ENCODE results near the gene ZNF346. TPM values are rescaled to one million over a fixed set of nuclear protein-coding genes. Genes with fewer than 3 reads are reported as not detected.

The ZNF346 gene
- total RNA-seq, 4 donors from 2014 or later: 8.4 to 21.6 (median 16.3) TPM

DNA sequence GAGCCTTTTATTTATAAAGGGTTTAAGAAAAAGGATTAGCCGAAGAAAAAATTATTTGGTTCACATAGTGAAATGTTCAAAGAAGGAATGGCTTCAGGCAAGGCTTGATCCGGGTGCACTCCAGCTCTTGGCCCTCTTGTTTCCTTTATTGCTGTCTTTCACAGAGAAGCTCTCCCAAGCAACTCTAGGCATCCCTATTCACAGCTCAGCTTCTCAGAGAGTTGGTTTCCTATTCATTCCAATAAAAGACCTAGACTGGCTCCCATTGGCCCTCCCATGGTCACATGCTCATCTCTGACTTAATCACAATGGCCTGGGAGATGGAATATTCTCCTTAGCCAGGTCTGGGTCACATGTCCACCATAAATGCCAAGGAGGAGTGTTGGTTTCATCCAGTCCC lies 54.8 kb downstream of the ZNF346 start:
- no peak for TF ChIP-seq POLR2A (IDR thresholded peaks at IDR 0.05)
- TF ChIP-seq, protein P1, sequence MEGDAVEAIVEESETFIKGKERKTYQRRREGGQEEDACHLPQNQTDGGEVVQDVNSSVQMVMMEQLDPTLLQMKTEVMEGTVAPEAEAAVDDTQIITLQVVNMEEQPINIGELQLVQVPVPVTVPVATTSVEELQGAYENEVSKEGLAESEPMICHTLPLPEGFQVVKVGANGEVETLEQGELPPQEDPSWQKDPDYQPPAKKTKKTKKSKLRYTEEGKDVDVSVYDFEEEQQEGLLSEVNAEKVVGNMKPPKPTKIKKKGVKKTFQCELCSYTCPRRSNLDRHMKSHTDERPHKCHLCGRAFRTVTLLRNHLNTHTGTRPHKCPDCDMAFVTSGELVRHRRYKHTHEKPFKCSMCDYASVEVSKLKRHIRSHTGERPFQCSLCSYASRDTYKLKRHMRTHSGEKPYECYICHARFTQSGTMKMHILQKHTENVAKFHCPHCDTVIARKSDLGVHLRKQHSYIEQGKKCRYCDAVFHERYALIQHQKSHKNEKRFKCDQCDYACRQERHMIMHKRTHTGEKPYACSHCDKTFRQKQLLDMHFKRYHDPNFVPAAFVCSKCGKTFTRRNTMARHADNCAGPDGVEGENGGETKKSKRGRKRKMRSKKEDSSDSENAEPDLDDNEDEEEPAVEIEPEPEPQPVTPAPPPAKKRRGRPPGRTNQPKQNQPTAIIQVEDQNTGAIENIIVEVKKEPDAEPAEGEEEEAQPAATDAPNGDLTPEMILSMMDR (IDR thresholded peaks at IDR 0.05): no peak
- WGBS, 2 donors: 90 to 94% methylated on average over 2 of the region's 2 CpGs
- H3K4me3 ChIP-seq (ENCODE audit: low read depth, poor library complexity, severe bottlenecking): no peak overlapping the region
- no peak for DNase-seq (ENCODE audit: low spot score in 2 of 2)
- intact Hi-C loops (cut with DNase I; ENCODE audit: low total_unique reads): no loop called here

DNA sequence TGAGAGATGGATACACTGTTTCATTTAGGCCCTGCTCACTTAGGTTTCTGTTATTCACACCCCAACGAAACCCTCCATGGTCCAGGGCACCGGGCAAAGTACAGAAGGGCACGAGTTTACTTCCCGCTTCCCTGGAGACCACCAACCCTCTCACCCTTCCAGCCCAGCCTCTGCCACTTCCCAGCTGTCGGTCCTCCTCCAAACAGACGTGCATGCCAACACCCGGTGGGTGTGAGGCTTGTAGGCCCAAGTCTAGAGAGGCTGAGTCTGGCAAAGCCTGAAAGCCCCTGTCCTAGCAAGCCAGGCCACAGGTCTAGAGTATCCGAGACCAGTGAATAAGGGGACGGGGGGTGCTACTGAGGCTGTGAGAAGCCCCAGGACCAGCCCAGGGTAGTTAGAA lies 57.1 kb downstream of the ZNF346 start:
- intact Hi-C loops (cut with DNase I; ENCODE audit: low total_unique reads): no loop called here
- WGBS, 2 donors: 76 to 81% methylated on average over 9 of the region's 9 CpGs
- TF ChIP-seq POLR2A (IDR thresholded peaks at IDR 0.05): no peak
- TF ChIP-seq, protein P1 (IDR thresholded peaks at IDR 0.05): no peak
- no peak for DNase-seq (ENCODE audit: low spot score in 2 of 2)
- no peak overlapping the region for H3K4me3 ChIP-seq (ENCODE audit: low read depth, poor library complexity, severe bottlenecking)

- 83 to 89% methylated on average over 5 of the region's 5 CpGs for WGBS, 2 donors
- no peak for DNase-seq (ENCODE audit: low spot score in 2 of 2)
- intact Hi-C loops (cut with DNase I; ENCODE audit: low total_unique reads): no loop called here
- TF ChIP-seq POLR2A (IDR thresholded peaks at IDR 0.05): no peak
- TF ChIP-seq, protein P1 (IDR thresholded peaks at IDR 0.05): no peak
- no peak overlapping the region for H3K4me3 ChIP-seq (ENCODE audit: low read depth, poor library complexity, severe bottlenecking)
These were observed 57.8 kb downstream of the ZNF346 start for GRCh38 chr5:177080265-177080664.

GRCh38 chr5:177081859-177082258 lies 59.4 kb downstream of the ZNF346 start:
- DNase-seq (ENCODE audit: low spot score in 2 of 2): no peak
- TF ChIP-seq POLR2A (IDR thresholded peaks at IDR 0.05): no peak
- TF ChIP-seq, protein P1 (IDR thresholded peaks at IDR 0.05): no peak
- WGBS, 2 donors: 84 to 87% methylated on average over 7 to 10 of the region's 10 CpGs

GRCh38 chr5:177083357-177083756 lies 60.9 kb downstream of the ZNF346 start:
- no peak overlapping the region for H3K4me3 ChIP-seq (ENCODE audit: low read depth, poor library complexity, severe bottlenecking)
- TF ChIP-seq, protein P1 (IDR thresholded peaks at IDR 0.05): no peak
- TF ChIP-seq POLR2A (IDR thresholded peaks at IDR 0.05): no peak
- WGBS, 2 donors: 67 to 83% methylated on average over 3 to 4 of the region's 4 CpGs
- intact Hi-C loops (cut with DNase I; ENCODE audit: low total_unique reads): no loop called here
- no peak for DNase-seq (ENCODE audit: low spot score in 2 of 2)

More at GRCh38 chr5:177081859-177082258, 59.4 kb downstream of the ZNF346 start:
- intact Hi-C loops (cut with DNase I; ENCODE audit: low total_unique reads): no loop called here
- H3K4me3 ChIP-seq (ENCODE audit: low read depth, poor library complexity, severe bottlenecking): no peak overlapping the region

GRCh38 chr5:177084175-177084574 lies 61.7 kb downstream of the ZNF346 start:
- H3K4me3 ChIP-seq (ENCODE audit: low read depth, poor library complexity, severe bottlenecking): no peak overlapping the region
- no peak for DNase-seq (ENCODE audit: low spot score in 2 of 2)
- WGBS, 2 donors: 43 to 57% methylated on average over 4 of the region's 4 CpGs
- intact Hi-C loops (cut with DNase I; ENCODE audit: low total_unique reads): no loop called here
- TF ChIP-seq, protein P1 (IDR thresholded peaks at IDR 0.05): no peak
- no peak for TF ChIP-seq POLR2A (IDR thresholded peaks at IDR 0.05)

Data from lower leg skin (tissue), 4 donors.